ENCODE data around the gene SYN1.

SYN1 gene

GRCh38 chrX:47593522-47593921 is 26.1 kb downstream of the SYN1 start:
- DNase-seq = no peak

GRCh38 chrX:47590984-47591383 is 28.7 kb downstream of the SYN1 start:
- DNase-seq = no peak

DNA sequence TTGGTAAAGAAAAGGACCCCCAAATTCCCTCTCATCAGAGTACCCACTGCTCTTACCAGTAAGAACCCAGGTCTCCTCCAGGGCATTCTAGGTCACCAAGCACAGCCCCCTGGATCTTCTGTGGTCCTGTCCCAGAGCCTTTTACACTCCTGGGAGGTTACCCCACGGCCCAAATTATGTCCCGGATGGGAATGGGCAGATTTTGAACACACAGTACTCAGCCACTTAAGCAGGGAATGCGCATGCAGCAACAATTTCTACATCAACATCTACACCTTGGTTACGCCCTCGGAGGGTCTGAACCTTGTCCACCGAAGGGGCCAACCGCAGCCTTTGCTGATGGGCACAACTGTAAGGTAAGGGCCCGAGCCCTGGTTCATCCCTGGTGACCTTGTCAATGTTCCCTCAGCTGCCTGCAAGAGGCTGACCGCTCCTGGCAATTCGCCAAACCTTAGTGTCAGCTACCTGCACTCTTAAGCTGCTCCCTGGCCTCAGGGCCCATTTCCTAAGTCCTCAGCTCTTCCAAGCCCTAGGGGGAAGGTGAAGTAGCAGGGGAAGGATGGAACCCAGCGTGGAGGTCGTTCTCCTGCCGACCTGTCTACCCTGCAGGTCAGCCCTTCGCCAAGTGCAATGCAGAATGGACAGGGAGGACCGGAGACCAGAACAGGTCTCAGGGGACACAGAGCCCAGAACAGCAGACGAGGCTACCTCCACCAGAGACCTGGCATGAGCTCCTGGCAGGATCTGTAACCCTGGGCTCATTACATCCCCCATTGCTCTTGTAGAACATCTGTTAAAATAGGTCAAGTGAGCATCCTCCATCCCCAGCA is 31.5 kb downstream of the SYN1 start:
- no peak for DNase-seq

DNA sequence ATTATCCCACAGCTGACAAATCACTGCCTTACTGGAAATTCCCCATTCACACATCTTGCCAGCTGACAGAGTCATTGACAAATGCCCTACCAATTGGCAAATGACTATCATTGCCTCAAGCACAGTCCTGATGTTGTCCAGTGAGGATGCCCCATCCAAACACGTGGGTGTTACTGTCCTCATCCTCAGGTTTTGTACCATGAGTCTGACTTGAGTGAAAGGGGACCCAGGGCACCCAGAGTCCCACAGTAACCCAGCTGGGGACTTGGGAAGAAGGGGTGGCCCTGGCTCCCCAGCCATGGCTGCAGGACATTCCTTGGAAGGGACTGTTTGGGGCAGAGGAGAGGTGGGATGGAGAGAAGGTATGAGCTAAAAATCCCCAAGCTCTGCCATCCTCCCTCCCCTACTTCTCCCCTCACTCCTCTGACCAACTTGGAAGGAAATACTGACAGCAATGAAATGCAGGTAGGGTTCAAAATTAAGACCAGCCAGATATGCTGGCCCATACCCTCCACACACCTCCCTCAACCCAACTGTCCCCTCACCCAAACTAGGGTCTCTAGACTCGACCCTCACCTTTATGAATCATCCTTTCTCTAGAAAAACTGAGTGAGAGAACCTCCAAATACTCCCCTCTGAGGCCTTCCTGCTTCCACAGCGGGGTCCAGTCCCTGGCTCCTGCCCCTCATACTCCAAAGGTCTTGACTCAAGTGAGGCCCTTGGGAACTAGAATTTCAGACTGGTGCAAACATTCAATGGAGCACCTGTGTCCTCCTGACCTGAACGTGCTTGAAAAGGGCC is 32.4 kb downstream of the SYN1 start:
- DNase-seq = no peak

DNA sequence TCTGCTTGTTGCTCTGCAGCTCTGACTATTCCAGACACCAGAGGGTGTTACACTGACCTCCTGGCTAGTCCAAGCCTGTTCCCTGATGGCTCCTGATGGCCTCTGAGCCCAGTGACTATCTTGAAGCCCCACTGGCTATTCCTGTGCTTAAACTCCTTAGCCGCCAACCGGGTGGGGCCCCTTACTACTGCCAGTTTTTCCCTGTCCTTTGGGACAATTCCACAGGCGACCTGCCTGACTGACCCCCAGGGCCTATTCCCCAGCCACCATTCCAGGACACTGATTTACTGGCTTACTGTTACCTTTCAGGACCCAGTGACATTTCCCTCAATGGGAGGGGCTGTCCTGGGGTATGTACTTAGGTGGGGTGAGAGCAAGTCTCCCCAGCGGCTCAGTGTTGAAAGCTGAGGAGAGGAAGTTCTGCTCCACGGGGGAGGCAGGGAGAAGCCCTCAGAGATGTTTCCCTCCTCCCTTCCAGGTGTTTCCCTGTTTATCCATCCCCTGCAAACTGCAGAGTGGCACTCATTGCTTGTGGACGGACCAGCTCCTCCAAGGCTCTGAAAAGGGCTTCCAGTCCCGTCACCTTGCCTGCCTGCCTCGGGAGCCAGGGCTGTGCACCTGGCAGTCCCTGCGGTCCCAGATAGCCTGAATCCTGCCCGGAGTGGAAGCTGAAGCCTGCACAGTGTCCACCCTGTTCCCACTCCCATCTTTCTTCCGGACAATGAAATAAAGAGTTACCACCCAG is 33.4 kb downstream of the SYN1 start:
- no peak for DNase-seq

- DNase-seq = no peak
Measured at GRCh38 chrX:47585273-47585672, 34.4 kb downstream of the SYN1 start.

- DNase-seq = no peak
Measured at GRCh38 chrX:47584714-47585113, 34.9 kb downstream of the SYN1 start.

GRCh38 chrX:47583240-47583861 is 36.3 kb downstream of the SYN1 start:
- no peak for DNase-seq

DNA sequence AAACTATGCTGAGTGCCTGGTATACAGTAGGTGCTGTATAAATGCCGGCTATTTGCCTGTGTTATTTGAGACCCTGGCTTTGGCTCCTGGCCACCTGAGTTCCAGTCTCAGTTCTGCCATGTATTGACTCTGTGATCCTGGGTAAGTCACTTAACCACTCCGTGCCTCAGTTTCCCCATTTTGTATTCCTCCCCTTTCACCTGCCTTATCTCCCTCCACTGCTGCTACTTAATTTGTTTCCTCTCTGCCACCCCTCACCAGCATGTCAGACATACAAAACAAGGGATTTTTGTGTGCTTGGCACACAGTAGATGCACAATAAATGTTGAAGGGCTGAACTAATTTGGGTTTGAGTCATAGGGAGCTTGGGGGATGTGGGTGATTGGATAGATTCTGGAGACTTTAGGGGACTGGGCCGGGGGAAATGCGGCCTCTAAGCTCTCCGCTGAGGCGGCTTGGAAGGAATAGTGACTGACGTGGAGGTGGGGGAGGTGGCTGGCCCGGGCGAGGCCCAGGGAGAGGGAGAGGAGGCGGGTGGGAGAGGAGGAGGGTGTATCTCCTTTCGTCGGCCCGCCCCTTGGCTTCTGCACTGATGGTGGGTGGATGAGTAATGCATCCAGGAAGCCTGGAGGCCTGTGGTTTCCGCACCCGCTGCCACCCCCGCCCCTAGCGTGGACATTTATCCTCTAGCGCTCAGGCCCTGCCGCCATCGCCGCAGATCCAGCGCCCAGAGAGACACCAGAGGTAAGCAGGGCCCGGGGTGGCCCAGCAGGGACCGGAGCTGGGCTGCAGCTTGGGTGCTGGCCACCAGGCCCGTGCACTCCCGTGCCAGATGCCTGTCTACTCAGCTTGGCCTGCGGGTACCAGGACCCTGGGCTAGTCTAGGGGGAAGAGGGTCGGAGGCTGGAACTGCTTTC is 37.7 kb downstream of the SYN1 start, which contains the start of gene TIMP1:
TSS of gene TIMP1 (plus strand) at position 706 of the 917 bp plus-strand sequence. CDS start 980 bp downstream, outside the sequence.
- peak; percentile 93 for DNase-seq

- no peak for DNase-seq
Measured at GRCh38 chrX:47579537-47579936, 40.1 kb downstream of the SYN1 start.

- no peak for DNase-seq
Measured at GRCh38 chrX:47578692-47579091, 41.0 kb downstream of the SYN1 start.

- no peak for DNase-seq
Measured at GRCh38 chrX:47577901-47578300, 41.8 kb downstream of the SYN1 start.

- no peak for DNase-seq
Measured at GRCh38 chrX:47577424-47577823, 42.2 kb downstream of the SYN1 start.

- no peak for DNase-seq
Measured at GRCh38 chrX:47576021-47576898, 43.4 kb downstream of the SYN1 start.

GRCh38 chrX:47574547-47575301 is 44.9 kb downstream of the SYN1 start:
- DNase-seq = no peak

DNA sequence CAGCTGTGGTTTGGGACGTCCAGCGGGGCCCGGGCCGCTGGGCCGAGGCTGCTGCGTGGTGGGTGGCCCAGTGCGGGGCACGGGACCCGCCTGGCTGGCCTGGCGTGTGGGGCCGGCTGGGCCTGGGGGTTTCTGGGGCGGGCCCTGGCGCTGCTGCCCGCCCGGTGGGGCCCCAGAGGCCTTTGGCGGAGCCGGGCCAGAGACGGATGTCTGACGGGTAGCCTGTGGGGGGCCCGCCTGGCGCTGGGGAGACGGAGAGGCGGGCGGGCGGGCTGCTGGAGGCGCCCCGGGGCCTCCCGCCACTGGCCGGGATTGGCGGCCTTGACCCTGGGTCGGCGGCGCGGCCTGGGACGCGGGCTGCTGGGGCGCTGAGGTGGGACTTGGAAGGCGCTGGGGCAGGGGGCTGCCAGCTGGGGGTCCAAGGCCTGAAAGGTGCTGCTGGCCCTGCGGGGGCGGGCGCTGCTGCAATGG is 45.5 kb downstream of the SYN1 start:
- no peak for DNase-seq

DNA sequence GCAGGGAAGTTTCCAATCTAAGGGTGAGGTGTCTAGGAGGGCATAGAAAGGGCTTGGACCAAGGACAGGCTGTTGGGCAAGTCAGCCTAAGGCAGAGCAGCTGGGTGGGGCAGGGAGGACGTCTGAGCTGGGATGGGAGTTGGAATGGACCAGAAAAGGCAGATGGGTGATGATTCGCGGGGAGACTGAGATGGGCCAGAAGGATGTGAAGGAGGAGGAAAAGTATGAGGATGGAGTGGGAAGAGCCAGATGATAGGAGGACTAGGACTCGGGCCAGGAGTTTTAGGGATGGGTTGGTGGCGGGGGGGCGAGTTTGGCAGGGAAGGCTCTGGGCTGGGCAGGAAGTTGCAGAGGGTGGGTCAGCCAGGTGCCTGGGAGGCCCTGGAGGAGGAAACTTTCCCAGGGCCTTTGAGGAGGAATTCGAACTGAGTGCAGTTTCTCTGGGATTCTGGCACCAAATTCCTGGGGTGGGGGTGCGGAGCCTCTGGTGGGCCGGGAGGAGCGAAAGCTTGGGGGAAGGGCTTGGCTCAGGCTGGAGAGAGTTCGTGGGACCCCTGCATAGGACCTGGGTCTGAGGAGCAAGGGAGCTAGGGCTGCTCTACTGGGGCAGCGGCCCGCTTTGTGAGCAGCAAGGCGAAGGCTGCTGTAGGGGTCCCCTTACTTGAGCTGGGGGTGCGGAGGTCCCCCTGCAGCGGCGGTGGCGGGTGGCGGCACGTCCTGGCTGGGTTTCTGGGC is 46.1 kb downstream of the SYN1 start:
- DNase-seq = no peak

GRCh38 chrX:47572773-47573340 is 46.8 kb downstream of the SYN1 start:
- DNase-seq = no peak

DNA sequence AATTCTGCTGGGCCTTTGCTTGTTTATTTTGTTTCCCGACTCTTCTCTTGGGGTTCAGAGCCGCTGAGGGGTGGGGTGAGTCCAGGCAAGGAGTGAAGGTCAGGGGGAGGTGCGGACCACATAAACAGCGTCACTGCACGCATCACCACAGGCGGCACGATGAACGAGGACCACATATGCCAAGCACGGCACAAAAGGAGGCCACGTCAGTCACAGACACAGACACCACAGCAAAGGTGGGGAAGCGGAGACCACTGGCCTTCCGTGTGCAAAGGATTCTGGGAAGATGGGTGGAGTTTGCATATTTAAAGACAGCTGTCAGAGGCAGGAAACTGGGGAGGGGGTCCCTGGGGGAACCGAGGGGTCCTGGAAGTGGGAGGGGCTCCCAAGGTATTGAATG is 47.8 kb downstream of the SYN1 start:
- DNase-seq = no peak
